PFSK-1 (cell line): ENCODE results near the gene SLC37A3.

ENCODE experiments used
- FOXP2 ChIP-seq: optimal IDR thresholded peaks from 2 replicates; pipeline ENCODE3; 2011; ENCODE audit warnings: borderline replicate concordance, control low read depth, inconsistent platforms; ENCODE audit not compliant: insufficient read depth; ENCODE audit errors: extremely low read length, extremely low read depth
- POLR2AphosphoS5 ChIP-seq: IDR thresholded peaks from 2 replicates; pipeline ENCODE4 v1.6.1; 2012; ENCODE audit warnings: low read depth, mild to moderate bottlenecking, control low read depth, low read length, moderate library complexity
- SIN3A ChIP-seq: IDR thresholded peaks from 2 replicates; pipeline ENCODE4 v1.6.1; 2012; ENCODE audit warnings: mild to moderate bottlenecking, low read length, moderate library complexity, borderline replicate concordance; ENCODE audit not compliant: insufficient read depth
- TAF1 ChIP-seq: IDR thresholded peaks from 2 replicates; pipeline ENCODE4 v1.6.1; 2012; ENCODE audit warnings: low read length, control low read depth, borderline replicate concordance; ENCODE audit not compliant: insufficient read depth
- TF ChIP-seq, protein P1 (sequence below), 2 experiments: IDR thresholded peaks; 2 replicates each; pipeline versions ENCODE4 v1.6.1 to v1.8.0; 2011 to 2012; ENCODE audit warnings: low read depth in 2 of 2, low read length in 2 of 2, control low read depth in 1 of 2, inconsistent platforms in 1 of 2, mild to moderate bottlenecking in 1 of 2, moderate library complexity in 1 of 2; ENCODE audit not compliant: insufficient read depth in 1 of 2

The SLC37A3 gene

DNA sequence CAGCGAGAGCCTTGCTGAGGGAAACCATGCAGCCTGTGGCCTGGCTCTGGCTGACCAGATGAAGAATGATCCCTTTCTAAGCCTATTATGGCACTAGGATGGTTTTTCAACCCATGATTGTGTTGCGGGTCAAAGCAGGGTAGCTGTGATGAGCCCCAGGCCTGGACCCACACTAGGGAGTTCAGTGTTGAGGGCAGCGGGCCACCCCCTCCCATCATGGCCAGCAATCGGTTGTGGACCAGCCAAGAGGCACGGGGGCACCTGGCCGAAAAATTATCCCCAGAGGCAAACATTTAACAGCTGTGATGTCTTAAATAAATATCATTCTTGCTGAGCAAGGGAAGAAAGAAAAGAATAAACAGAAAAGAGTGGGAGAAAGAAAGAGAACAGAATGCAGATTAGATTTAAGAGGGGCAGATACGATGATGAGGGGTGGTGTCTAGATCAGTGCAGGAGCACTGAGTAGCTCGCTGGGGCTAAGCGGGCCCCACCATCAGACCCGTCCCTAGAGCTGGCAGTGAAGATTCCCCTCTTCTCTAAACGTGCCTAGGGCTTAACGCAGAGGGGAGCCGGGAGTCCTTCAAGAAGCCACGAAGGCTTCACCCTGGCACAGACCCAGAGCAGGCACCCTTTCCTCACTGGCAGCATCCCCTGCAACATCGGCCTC, 82.7 kb downstream of the SLC37A3 start:
- TF ChIP-seq TAF1 (no peak), SIN3A (no peak), FOXP2 (no peak), POLR2AphosphoS5 (no peak)
- TF ChIP-seq, protein P1, sequence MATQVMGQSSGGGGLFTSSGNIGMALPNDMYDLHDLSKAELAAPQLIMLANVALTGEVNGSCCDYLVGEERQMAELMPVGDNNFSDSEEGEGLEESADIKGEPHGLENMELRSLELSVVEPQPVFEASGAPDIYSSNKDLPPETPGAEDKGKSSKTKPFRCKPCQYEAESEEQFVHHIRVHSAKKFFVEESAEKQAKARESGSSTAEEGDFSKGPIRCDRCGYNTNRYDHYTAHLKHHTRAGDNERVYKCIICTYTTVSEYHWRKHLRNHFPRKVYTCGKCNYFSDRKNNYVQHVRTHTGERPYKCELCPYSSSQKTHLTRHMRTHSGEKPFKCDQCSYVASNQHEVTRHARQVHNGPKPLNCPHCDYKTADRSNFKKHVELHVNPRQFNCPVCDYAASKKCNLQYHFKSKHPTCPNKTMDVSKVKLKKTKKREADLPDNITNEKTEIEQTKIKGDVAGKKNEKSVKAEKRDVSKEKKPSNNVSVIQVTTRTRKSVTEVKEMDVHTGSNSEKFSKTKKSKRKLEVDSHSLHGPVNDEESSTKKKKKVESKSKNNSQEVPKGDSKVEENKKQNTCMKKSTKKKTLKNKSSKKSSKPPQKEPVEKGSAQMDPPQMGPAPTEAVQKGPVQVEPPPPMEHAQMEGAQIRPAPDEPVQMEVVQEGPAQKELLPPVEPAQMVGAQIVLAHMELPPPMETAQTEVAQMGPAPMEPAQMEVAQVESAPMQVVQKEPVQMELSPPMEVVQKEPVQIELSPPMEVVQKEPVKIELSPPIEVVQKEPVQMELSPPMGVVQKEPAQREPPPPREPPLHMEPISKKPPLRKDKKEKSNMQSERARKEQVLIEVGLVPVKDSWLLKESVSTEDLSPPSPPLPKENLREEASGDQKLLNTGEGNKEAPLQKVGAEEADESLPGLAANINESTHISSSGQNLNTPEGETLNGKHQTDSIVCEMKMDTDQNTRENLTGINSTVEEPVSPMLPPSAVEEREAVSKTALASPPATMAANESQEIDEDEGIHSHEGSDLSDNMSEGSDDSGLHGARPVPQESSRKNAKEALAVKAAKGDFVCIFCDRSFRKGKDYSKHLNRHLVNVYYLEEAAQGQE (IDR thresholded peaks at IDR 0.05; ENCODE audit: insufficient read depth in 1 of 2, low read depth in 2 of 2, low read length in 2 of 2): no peak

DNA sequence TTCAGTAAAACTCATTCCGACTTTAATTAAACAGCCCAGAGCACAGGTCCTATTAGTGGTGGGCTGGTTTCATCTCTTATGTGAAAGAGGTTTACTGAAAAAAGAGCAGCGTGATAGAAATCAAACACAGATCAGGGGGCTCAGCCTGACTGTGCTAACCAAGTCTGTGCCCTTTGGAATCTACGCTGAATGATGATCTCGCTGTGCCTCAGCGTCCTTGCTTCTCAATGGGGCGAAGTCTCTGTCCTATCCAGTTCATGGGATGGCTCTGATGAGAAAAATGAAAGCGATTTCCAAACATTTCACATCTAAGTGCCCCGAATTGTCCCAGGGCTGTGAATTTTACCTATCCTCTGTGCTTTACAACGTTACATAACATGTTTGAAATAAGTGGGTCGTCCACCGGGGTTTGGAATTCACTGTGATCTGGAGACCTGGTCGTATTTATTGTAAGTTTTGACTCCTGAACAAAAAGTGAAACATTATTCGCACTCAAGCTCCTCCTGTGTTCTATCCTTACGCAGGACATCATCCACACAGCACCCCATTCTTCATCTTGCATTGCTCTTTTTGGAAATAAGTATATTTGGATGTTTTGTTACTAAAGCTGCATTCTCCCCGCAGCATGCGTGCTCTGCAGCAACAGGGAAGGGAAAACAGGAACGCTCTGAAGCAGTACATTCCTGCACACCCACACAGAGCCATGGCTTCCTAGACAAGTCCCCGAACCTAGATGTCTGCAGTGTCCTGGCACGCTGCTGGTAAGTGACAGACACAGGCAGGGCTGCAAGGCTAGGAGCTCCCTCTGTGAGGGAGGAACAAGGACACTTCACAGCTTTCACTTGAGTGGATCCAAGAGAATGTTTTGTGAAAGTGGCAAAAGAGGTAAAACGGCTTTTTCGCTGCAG, 83.5 kb downstream of the SLC37A3 start:
- no peak for TF ChIP-seq POLR2AphosphoS5
- no peak for TF ChIP-seq FOXP2
- TF ChIP-seq SIN3A: no peak
- TF ChIP-seq, protein P1 (IDR thresholded peaks at IDR 0.05; ENCODE audit: insufficient read depth in 1 of 2, low read depth in 2 of 2, low read length in 2 of 2): no peak
- TF ChIP-seq TAF1: no peak

DNA sequence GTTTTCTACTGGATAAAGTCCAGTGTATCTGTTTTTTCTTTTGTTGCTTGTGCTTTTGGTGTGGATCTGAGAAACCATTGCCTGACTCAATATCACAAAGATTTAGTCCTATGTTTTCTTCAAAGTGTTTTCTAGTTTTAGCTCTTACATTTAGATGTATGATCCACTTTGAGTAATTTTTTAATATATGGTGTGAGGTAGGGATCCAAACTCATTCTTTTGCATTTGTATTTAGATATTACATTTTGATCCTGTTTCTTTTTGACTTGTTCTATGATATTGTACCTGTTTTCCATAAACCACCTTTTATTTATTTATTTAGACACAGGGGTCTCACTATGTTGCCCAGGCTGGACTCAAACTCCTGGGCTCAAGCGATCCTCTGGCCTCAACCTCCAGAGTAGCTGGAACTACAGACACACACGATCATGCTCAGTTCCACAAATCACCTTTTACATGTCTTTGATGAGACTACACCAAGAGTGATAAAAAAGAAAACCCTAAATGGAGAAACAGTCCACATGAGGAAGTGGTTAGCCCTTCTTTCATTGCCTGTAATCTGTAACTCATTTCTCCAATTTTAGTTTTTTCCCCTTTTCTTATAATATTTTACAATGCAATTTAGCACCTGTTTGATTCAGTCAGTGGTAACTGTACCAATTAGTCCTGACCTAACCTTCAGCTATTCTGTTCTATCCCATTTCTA, 86.0 kb downstream of the SLC37A3 start:
- TF ChIP-seq SIN3A: no peak
- TF ChIP-seq, protein P1 (IDR thresholded peaks at IDR 0.05; ENCODE audit: insufficient read depth in 1 of 2, low read depth in 2 of 2, low read length in 2 of 2): no peak
- TF ChIP-seq TAF1: no peak
- TF ChIP-seq POLR2AphosphoS5: no peak
- no peak for TF ChIP-seq FOXP2

DNA sequence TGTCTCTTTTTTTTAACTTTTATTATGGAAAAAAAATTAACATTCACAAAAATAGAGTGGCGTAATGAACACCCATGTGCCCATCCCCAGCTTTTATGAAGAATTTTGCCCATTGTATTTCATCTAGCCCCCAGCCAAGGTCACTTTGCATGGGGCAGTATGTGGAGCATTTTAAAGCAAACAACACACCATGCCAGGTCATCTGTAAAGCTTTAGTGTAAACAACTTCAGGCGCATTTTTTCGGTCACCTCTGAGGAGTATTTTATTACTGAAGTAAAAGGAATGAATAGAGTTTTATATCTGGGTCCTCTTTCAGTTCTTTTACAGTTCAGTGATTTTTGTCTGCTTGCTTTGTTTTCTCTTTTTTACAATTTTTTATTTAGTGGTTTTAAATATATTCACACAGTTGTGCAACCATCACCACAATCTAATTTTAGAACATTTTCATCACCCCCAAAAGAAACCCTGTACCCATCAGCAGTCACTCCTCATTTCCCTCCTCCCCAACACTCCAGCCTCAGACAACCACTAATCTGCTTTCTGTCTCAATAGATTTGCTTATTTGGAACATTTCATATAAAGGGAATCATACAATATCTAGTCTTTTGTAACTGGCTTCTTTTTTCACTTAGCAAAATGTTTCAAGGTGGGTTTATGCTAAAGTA, 87.9 kb downstream of the SLC37A3 start:
- no peak for TF ChIP-seq SIN3A
- TF ChIP-seq, protein P1 (IDR thresholded peaks at IDR 0.05; ENCODE audit: insufficient read depth in 1 of 2, low read depth in 2 of 2, low read length in 2 of 2): no peak
- TF ChIP-seq TAF1: no peak
- no peak for TF ChIP-seq POLR2AphosphoS5
- TF ChIP-seq FOXP2: no peak
